Muscle of arm (tissue), 12 donors: ENCODE measurements around the gene BCAS3. TPM values are rescaled to one million over a fixed set of nuclear protein-coding genes. Genes with fewer than 3 reads are reported as not detected.
"Not testable (repeated sequence)": the region's sequence is repeated elsewhere in the genome, so short reads cannot be mapped to it uniquely, and the experiment has no call there.

Experiments
- DNase-seq: peaks from one replicate; pipeline ENCODE4 v3.0.0-alpha.2; 2013
- polyA plus RNA-seq, 12 donors: library from polyadenylated mRNA; unstranded; fragments of 120-200 nt; gene quantifications; one replicate each; pipeline ENCODE4 v1.2.1, GENCODE V29; 2013; ENCODE audit not compliant: insufficient read length in 12 of 12

Gene BCAS3
- polyA plus RNA-seq, 12 donors, result 8.1 to 23.8 (median 11.4) TPM; not detected in 1

DNA sequence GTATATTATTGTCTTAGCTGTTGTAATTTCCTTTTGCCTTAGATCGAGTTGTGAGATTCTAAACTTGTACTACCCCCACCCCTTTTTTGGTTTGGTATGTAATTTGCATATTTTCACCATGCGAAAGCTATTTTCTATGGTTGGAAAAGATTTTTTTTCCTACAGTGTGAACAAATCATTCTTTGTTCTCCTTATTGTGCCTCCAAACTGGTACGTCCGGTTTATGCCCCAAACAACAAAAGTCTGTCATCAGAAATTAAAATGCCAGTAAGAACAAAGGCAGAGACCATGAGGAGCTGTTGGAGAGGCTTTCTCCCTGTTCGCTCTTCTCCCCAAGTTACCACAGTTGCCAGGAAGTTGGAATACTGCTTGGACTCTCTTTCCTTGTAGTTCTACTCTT lies 66.1 kb downstream of the BCAS3 start:
- no peak for DNase-seq

- no peak for DNase-seq
Observed at GRCh38 chr17:60744355-60744966, 66.8 kb downstream of the BCAS3 start.

DNA sequence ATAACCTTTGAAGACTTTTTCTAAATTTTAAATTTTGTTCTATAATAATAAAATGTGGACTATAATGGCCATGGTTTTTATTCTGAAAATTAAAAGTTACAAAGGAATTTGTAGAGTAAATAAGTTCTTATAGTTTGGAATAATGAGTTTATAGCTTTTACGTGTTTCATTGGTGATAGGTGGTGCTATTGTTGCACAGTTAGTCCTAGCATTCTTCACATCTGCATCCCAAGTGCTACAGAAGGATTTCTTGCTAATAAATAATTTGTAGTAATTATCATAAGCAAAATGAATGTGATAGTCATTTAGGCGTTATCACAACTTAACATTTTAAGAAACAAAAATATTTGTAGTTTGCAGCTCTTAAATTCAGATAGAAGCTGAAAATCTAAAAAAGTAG lies 67.9 kb downstream of the BCAS3 start:
- no peak for DNase-seq

DNA sequence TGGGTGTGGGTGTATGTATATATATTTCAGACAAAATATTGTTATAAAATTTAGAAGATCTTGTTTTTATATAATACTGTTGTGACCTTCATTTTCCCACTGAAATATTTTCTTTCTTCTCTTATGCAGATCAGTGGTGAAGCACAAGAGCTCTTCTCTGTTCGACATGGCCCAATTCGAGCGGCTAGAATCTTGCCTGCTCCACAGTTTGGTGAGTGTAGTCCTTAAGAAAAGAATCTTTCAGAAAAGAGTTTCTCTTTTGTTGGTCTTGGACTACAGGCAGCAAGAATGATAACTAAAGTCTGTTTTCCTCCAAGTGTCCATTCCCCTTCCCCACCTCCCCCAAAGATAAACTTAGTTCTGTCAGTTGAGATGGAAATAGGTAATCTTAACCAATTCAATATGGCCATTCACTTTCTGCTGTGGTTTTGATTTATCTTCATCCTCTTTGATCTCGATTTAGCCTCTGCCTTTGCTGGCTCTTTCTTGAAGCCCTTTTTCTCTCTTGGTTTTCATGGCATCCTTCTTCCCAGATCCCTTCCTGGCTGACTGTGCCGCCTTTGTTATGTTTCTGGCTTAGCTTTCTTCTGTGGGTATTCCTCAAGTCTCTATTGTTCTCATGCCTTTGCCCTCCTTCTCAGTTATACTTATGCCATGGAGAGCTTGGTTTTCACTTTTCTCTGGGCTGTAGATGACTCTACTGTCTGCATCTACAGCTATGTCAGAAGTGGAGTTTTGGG lies 69.6 kb downstream of the BCAS3 start:
- DNase-seq, result no peak

DNA sequence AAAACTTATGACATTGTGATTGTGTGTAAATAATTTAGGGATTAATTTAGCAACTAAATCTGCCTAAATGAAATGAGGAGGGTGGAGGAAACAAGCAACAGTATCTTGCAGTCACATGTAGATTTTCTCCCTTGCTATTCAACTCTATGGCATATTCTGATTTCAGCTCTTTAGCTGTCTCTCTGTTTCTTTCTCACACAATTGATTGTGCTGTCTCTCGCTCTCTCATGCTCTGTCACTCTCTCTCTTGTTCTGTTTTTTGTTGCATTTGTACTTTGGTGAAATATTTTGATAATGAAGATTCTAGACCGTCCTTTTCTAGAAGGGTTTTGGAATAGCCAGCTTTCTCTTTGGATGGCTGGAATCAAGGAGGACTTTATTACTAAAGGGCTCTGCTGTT lies 70.6 kb downstream of the BCAS3 start:
- DNase-seq, result no peak

GRCh38 chr17:60749050-60749449 lies 71.4 kb downstream of the BCAS3 start:
- DNase-seq, result no peak

DNA sequence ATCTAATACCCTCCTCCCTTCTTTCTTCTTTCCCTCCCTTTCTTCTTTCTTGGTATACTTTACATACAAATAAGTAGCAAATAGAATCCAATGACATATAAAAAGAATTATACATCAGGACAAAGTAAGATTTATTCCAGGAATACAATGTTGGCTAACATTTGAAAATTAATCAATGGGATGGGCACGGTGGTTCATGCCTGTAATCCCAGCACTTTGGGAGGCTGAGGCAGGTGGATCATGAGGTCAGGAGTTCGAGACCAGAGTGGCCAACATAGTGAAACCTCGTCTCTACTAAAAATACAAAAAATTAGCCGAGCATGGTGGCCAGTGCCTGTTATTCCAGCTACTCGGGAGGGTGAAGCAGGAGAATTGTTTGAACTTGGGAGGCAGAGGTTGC lies 72.1 kb downstream of the BCAS3 start:
- no peak for DNase-seq

GRCh38 chr17:60750640-60751039 lies 73.0 kb downstream of the BCAS3 start:
- no peak for DNase-seq

DNA sequence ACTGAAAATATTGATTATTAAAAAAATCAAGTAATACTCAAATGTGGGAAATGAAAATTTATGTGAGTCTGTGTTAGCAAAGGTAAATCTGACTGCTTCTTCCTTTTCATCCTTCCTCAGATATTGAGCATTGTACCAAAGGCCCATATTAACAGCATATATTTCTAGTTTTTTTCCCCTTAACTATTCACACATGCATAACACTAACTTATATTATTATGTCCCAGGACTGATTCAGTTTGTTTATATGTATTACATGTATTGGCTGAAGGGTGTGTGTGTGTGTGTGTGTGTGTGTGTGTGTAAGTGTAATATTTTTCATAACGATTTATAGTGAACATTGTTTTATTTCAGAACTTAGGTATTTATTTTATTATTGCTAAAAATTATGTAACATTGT lies 74.2 kb downstream of the BCAS3 start:
- DNase-seq, result no peak

- DNase-seq, result no peak
Observed at GRCh38 chr17:60752873-60753577, 75.4 kb downstream of the BCAS3 start.

DNA sequence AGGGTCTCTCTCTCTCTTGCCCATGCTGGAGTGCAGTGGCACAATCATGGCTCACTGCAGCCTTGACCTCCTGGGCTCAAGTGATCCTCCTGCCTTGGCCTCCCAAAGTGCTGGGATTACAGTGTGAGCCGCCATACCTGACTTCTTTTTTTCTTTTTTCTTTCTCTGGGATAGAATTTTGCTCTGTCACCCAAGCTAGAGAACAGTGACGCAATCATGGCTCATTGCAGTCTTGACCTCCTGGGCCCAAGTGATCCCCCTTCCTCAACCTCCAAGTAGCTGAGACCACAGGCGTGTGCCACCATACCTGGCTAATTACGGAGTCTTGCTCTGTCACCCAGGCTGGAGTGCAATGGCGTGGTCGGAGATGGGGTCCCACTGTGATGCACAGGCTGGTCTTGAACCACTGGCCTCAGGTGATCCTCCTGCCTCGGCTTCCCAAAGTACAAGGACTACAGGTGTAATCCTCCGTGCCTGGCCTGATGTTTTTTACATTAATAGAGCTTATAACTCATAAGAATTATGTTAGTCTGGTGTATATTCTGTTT lies 76.5 kb downstream of the BCAS3 start:
- DNase-seq, result no peak

GRCh38 chr17:60756798-60757197 lies 79.1 kb downstream of the BCAS3 start:
- not testable (repeated sequence) for DNase-seq

DNA sequence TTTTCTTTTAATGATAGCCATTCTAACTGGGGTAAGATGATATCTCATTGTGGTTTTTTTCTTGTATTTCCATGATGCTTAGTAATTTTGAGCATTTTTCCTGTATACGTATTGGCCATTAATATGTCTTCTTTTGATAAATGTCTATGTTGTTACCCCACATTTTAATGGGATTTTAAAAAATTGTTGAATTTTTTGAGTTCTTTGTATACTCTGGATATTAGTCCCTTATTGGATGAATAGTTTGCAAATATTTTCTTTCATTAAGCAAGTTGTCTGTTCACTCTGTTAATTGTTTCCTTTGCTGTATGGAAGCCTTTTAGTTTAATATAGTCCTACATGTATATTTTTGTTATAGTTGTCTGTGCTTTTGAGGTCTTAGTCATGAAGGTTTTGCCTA lies 79.8 kb downstream of the BCAS3 start:
- DNase-seq, result no peak

DNA sequence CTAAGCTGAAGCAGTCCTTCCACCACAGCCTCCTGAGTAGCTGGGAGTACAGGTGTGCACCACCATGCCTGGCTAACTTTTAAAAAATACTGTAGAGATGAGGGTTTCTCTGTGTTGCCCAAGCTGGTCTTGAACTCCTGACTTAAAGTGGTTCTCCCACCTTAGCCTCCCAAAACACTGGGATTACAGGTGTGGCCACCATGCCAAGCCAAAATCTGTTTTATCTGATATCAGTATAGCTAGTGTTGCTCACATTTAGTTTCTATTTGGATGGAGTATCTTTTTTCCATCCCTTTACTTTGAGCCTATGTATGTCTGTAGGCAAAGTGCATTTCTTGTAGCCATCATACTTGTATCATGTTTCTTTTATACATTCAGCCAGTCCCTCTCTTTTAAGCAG lies 82.1 kb downstream of the BCAS3 start:
- DNase-seq, result no peak

DNA sequence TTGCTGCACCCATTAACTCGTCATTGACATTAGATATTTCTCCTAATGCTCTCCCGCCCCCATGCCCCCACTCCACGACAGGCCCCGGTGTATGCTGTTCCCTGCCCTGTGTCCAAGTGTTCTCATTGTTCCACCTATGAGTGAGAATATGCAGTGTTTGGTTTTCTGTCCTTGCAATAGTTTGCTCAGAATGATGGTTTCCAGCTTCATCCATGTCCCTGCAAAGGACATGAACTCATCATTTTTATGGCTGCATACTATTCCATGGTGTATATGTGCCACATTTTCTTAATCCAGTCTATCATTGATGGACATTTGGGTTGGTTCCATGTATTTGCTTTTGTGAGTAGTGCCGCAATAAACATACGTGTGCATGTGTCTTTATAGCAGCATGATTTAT lies 83.7 kb downstream of the BCAS3 start:
- DNase-seq, result not testable (repeated sequence)

DNA sequence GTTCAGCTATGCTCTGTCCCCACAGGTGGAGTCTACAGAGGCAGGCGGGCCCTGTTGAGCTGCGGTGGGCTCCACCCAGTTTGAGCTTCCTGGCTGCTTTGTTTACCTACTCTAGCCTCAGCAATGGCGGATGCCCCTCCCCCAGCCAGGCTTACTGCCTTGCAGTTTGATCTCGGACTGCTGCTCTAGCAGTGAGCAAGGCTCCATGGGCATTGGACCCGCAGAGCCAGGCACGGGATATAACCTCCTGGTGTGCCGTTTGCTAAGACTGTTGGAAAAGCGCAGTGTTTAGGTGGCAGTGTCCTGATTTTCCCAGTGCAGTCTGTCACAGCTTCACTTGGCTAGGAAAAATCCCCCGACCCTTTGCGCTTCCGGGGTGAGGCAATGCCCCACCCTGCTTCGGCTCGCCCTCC lies 89.1 kb downstream of the BCAS3 start:
- DNase-seq, result no peak

GRCh38 chr17:60767744-60768308 lies 90.2 kb downstream of the BCAS3 start:
- DNase-seq, result no peak

- DNase-seq, result no peak
Observed at GRCh38 chr17:60769327-60769726, 91.7 kb downstream of the BCAS3 start.

DNA sequence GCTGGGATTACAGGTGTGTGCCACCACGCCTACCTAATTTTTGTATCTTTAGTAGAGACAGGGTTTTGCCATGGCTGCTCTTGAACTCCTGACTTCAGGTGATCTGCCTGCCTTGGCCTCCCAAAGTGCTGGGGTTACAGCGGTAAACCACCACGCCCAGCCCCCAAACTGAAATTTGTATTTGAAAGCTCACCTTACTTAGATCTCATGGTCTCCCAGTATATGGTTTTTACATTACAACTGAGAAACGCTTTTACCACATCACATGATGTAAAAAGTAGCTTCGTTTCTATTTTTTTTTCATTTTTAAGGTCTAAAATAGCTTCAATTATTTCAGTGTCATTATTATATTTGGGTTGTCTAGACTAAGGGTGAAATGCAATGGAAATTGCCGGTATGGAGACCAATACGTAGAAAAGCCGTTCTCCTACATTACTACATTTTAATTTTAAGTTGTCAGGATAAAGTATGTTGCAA lies 93.3 kb downstream of the BCAS3 start:
- no peak for DNase-seq

DNA sequence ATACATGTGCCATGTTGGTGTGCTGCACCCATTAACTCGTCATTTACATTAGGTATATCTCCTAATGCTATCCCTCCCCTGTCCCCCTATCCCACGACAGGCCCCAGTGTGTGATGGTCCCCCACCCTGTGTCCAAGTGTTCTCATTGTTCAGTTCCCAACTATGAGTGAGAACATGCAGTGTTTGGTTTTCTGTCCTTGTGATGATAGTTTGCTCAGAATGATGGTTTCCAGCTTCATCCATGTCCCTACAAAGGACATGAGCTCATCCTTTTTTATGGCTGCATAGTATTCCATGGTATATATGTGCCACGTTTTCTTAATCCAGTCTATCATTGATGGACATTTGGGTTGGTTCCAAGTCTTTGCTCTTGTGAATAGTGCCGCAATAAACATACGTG lies 94.0 kb downstream of the BCAS3 start:
- DNase-seq, result not testable (repeated sequence)

- DNase-seq, result no peak
Observed at GRCh38 chr17:60773552-60773951, 95.9 kb downstream of the BCAS3 start.

DNA sequence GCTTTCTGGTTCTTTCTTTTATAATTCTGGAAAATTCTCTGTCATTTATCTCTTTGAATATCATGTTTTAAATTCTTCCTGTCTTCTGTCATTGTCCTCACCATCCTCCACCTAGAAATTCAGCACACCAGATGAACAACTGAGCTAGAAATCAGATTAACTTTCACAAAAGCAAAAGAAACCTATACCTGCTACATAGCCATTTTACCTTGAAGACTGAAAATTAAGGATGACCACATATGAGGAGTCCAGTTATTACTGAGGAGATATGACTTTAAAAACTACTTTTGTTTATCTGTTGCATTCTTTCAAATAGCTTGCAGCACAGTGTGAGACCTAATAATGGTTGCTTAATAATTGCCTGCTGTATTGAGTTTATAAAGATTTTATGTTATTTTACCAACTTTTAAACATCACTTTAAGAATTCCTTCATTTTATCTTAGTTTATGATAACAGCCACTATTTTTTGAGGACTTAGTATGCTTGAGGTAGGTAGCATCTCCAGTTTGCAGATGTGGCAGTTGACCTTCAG lies 104.3 kb downstream of the BCAS3 start:
- no peak for DNase-seq
